Liver (tissue), 9 donors: ENCODE results near the gene CELSR1. TPM values are rescaled to one million over a fixed set of nuclear protein-coding genes. Genes with fewer than 3 reads are reported as not detected.

Experiments
- DNase-seq: peaks from one replicate; pipeline ENCODE4 v3.0.0-alpha.2; 2017; ENCODE audit warnings: low spot score
- H3K27ac ChIP-seq, 2 donors: one replicate each; pipeline ENCODE4 v1.7.0; 2013; ENCODE audit warnings: inconsistent platforms in 2 of 2, low read length in 2 of 2, control low read depth in 1 of 2, low read depth in 1 of 2, mild to moderate bottlenecking in 1 of 2
- H3K27me3 ChIP-seq, 4 donors: one replicate each; pipeline versions ENCODE4 v1.6.1 to v1.7.0; 2013; ENCODE audit warnings: low read length in 3 of 4, inconsistent platforms in 1 of 4, mild to moderate bottlenecking in 1 of 4, moderate library complexity in 1 of 4; ENCODE audit not compliant: control insufficient read depth in 4 of 4, insufficient read depth in 4 of 4
- H3K36me3 ChIP-seq, 4 donors: one replicate each; pipeline versions ENCODE4 v1.6.1 to v1.7.0; 2013; ENCODE audit warnings: low read length in 3 of 4, mild to moderate bottlenecking in 3 of 4, low read depth in 1 of 4, moderate library complexity in 1 of 4; ENCODE audit not compliant: control insufficient read depth in 4 of 4, insufficient read depth in 3 of 4
- H3K4me1 ChIP-seq, 4 donors: one replicate each; pipeline versions ENCODE4 v1.6.1 to v1.7.0; 2013; ENCODE audit warnings: low read length in 3 of 4, mild to moderate bottlenecking in 3 of 4, moderate library complexity in 1 of 4; ENCODE audit not compliant: control insufficient read depth in 4 of 4, insufficient read depth in 4 of 4
- H3K4me3 ChIP-seq, 3 donors: one replicate each; pipeline versions ENCODE4 v1.6.1 to v1.7.0; 2013; ENCODE audit warnings: low read length in 3 of 3, control low read depth in 1 of 3, low read depth in 1 of 3, mild to moderate bottlenecking in 1 of 3
- H3K9ac ChIP-seq, 2 donors: one replicate each; pipeline ENCODE4 v1.7.0; 2013; ENCODE audit warnings: low read length in 2 of 2, mild to moderate bottlenecking in 2 of 2, moderate library complexity in 2 of 2, control low read depth in 1 of 2, low read depth in 1 of 2
- H3K9me3 ChIP-seq, 4 donors: one replicate each; pipeline versions ENCODE4 v1.6.1 to v1.7.0; 2013; ENCODE audit warnings: low read length in 3 of 4; ENCODE audit not compliant: control insufficient read depth in 4 of 4
- ATF3 ChIP-seq: IDR thresholded peaks from 2 replicates; pipeline ENCODE4 v1.6.1; 2016; ENCODE audit warnings: antibody characterized with exemption
- CTCF ChIP-seq: fragments of 150-350 bp; IDR thresholded peaks from 2 replicates; pipeline ENCODE4 v1.5.1; 2017; ENCODE audit warnings: improper control_type of control experiment, low read depth, low read length; ENCODE audit not compliant: missing input control
- EGR1 ChIP-seq, 2 donors: IDR thresholded peaks; 2 replicates each; pipeline ENCODE4 v1.6.1; 2016 to 2018; ENCODE audit warnings: antibody characterized with exemption in 2 of 2, low read depth in 2 of 2
- FOXA1 ChIP-seq: IDR thresholded peaks from 2 replicates; pipeline ENCODE4 v1.6.1; 2016; ENCODE audit warnings: antibody characterized with exemption
- FOXA2 ChIP-seq: IDR thresholded peaks from 2 replicates; pipeline ENCODE4 v1.6.1; 2016; ENCODE audit warnings: antibody characterized with exemption
- GABPA ChIP-seq, 2 donors: IDR thresholded peaks in 1 of 2; conservative IDR thresholded peaks in 1 of 2; 2 replicates each; pipeline ENCODE4 v1.6.1; 2016; ENCODE audit warnings: antibody characterized with exemption in 2 of 2, mild to moderate bottlenecking in 1 of 2, moderate library complexity in 1 of 2
- HNF4A ChIP-seq, 2 donors: conservative IDR thresholded peaks; 2 replicates each; pipeline ENCODE4 v1.6.1; 2016; ENCODE audit warnings: antibody characterized with exemption in 2 of 2, mild to moderate bottlenecking in 2 of 2
- HNF4G ChIP-seq: IDR thresholded peaks from 2 replicates; pipeline ENCODE4 v1.6.1; 2016; ENCODE audit warnings: antibody characterized with exemption
- JUND ChIP-seq, 2 donors: IDR thresholded peaks; 2 replicates each; pipeline ENCODE4 v1.6.1; 2016; ENCODE audit warnings: antibody characterized with exemption in 2 of 2
- RAD21 ChIP-seq, 2 donors: IDR thresholded peaks; 2 replicates each; pipeline ENCODE4 v1.6.1; 2016; ENCODE audit warnings: antibody characterized with exemption in 2 of 2, mild to moderate bottlenecking in 2 of 2
- YY1 ChIP-seq: IDR thresholded peaks from 2 replicates; pipeline ENCODE4 v1.6.1; 2016; ENCODE audit warnings: antibody characterized with exemption, mild to moderate bottlenecking
- WGBS: extraction: QIAGEN DNeasy Blood & Tissue Kit; methylation state at CpG from one replicate; pipeline ENCODE4 v1.1.7; 2013; 5-methylcytosine and 5-hydroxymethylcytosine counted together
- polyA plus RNA-seq, 2 donors: library from polyadenylated mRNA; stranded (reverse) in 1 of 2; unstranded in 1 of 2; fragments of 200-250 nt in 1 of 2; fragments of >200 nt in 1 of 2; fragmentation: Nextera tagmentation in 1 of 2; extraction: Ambion mirVana in 1 of 2; gene quantifications; one replicate each; pipeline versions ENCODE4 v1.2.1 to v1.2.3, GENCODE V29; 2013 to 2015
- total RNA-seq, 2 donors: library from RNA; depleted of rRNA; stranded (reverse); fragments of >200 nt; gene quantifications; one replicate each; pipeline ENCODE4 v1.2.3, GENCODE V29; 2014
- TF ChIP-seq, protein P1 (sequence below): IDR thresholded peaks from 2 replicates; pipeline ENCODE4 v1.6.1; 2016; ENCODE audit warnings: antibody characterized with exemption, mild to moderate bottlenecking
- TF ChIP-seq, protein P2 (sequence below): IDR thresholded peaks from 2 replicates; pipeline ENCODE4 v1.6.1; 2016; ENCODE audit warnings: antibody characterized with exemption
- TF ChIP-seq, protein P3 (sequence below): IDR thresholded peaks from 2 replicates; pipeline ENCODE4 v1.6.1; 2016; ENCODE audit warnings: antibody characterized with exemption
- donor health status: healthy.
- donor health status: healthy.
- donor health status: healthy.
- donor health status: healthy.
- donor health status: healthy.

CELSR1 gene
- total and polyA plus RNA-seq, 4 donors: 0.37 to 1.6 (median 1.3) TPM

DNA sequence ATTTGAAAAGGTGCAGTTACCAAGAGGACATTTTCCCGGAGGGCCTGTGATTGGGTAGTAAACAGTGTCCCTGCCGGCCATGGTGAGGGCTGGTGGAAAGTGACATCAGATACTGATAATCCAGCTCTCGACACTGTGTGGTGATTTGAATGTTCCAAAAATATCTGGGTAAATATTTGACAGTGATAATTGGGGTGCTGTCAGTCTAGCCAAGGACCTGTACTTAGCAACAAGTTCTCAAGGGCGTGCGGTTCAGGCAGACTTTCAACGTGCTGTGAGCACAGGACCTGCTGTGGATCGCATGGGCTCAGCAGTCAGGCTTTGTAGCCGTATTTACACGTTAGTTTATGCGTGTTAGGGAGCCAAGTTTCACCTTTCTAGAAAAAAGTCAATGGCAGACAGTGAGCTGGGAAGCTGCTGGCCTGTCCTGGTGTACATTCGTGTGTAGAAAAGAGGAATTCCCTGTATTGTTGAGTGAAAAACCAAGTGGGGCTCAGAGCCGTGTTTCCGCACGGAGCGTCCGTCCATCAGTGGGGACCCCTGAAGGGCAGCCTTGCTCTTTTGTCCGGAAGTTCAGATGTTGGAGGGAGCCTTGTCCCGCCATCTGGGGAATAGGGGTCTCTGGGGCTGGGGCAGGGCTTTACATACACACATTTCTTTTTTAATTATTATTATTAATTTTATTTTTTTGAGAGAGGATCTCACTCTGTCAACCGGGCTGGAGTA is 190.6 kb downstream of the CELSR1 start (continued):
- TF ChIP-seq CTCF (no peak), GABPA (IDR thresholded peaks at IDR 0.05 in 1 of 2, conservative IDR thresholded peaks at IDR 0.05 in 1 of 2) (no peak), EGR1 (IDR thresholded peaks at IDR 0.05; ENCODE audit: low read depth in 2 of 2) (no peak), YY1 (no peak)

- Histone ChIP-seq H3K27me3 (no peaks in the 10 kb centered on the region), H3K27ac (no peak overlapping the region), H3K36me3 (peaks cover 4 to 57% (median 39%) of the 10 kb centered on the region in 4 donors), H3K9me3 (no peaks in the 10 kb centered on the region), H3K4me3 (no peak overlapping the region), H3K4me1 (peaks cover 0 to 20% (median 10%) of the 10 kb centered on the region in 4 donors), H3K9ac (no peak overlapping the region)
- DNase-seq: no peak
- TF ChIP-seq RAD21 (IDR thresholded peaks at IDR 0.05) (no peak), HNF4G (no peak), FOXA2 (no peak), JUND (IDR thresholded peaks at IDR 0.05) (no peak), CTCF (no peak), ATF3 (no peak), FOXA1 (no peak), HNF4A (conservative IDR thresholded peaks at IDR 0.05) (no peak)
- TF ChIP-seq, protein P1, sequence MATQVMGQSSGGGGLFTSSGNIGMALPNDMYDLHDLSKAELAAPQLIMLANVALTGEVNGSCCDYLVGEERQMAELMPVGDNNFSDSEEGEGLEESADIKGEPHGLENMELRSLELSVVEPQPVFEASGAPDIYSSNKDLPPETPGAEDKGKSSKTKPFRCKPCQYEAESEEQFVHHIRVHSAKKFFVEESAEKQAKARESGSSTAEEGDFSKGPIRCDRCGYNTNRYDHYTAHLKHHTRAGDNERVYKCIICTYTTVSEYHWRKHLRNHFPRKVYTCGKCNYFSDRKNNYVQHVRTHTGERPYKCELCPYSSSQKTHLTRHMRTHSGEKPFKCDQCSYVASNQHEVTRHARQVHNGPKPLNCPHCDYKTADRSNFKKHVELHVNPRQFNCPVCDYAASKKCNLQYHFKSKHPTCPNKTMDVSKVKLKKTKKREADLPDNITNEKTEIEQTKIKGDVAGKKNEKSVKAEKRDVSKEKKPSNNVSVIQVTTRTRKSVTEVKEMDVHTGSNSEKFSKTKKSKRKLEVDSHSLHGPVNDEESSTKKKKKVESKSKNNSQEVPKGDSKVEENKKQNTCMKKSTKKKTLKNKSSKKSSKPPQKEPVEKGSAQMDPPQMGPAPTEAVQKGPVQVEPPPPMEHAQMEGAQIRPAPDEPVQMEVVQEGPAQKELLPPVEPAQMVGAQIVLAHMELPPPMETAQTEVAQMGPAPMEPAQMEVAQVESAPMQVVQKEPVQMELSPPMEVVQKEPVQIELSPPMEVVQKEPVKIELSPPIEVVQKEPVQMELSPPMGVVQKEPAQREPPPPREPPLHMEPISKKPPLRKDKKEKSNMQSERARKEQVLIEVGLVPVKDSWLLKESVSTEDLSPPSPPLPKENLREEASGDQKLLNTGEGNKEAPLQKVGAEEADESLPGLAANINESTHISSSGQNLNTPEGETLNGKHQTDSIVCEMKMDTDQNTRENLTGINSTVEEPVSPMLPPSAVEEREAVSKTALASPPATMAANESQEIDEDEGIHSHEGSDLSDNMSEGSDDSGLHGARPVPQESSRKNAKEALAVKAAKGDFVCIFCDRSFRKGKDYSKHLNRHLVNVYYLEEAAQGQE: no peak
- TF ChIP-seq, protein P2, sequence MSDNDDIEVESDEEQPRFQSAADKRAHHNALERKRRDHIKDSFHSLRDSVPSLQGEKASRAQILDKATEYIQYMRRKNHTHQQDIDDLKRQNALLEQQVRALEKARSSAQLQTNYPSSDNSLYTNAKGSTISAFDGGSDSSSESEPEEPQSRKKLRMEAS: no peak
- TF ChIP-seq, protein P3, sequence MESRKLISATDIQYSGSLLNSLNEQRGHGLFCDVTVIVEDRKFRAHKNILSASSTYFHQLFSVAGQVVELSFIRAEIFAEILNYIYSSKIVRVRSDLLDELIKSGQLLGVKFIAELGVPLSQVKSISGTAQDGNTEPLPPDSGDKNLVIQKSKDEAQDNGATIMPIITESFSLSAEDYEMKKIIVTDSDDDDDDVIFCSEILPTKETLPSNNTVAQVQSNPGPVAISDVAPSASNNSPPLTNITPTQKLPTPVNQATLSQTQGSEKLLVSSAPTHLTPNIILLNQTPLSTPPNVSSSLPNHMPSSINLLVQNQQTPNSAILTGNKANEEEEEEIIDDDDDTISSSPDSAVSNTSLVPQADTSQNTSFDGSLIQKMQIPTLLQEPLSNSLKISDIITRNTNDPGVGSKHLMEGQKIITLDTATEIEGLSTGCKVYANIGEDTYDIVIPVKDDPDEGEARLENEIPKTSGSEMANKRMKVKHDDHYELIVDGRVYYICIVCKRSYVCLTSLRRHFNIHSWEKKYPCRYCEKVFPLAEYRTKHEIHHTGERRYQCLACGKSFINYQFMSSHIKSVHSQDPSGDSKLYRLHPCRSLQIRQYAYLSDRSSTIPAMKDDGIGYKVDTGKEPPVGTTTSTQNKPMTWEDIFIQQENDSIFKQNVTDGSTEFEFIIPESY: no peak
- WGBS: 82% methylated on average over 13 of the region's 13 CpGs
Measured at GRCh38 chr22:46340676-46341075, 196.7 kb downstream of the CELSR1 start.
